CD4-positive, alpha-beta T cell treated with Interleukin-15 for 4 hours (primary cell): ENCODE results near the gene AP1G2.
"Not testable (repeated sequence)": the region's sequence is repeated elsewhere in the genome, so short reads cannot be mapped to it uniquely, and the experiment has no call there.

Experiments used
- DNase-seq: peaks from one replicate; pipeline ENCODE4 v3.0.0-alpha.2; 2020; ENCODE audit warnings: low spot score

The AP1G2 gene

GRCh38 chr14:23539248-23540140, 28.1 kb downstream of the AP1G2 start:
- peak; percentile 54 for DNase-seq

DNA sequence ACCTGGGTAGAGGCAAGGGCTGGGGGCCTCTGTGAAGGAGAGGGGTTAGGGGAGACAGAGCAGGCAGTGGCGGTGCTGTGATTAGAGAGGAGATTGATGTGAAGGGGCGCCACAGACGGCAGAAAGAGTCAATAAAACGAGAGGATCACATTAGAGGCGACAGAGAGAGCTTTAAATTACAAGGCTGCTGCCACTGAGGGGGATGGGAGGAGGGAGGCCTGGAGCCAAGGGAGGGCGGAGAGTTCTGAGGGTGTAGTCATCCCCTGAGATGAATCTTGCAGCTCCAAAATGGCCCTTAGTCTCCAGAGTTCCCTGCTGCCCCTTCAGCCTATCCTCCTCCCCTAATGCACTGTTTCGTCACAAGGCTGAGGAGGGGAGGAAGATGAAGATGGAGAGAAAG, 28.8 kb downstream of the AP1G2 start:
- DNase-seq, result no peak

DNA sequence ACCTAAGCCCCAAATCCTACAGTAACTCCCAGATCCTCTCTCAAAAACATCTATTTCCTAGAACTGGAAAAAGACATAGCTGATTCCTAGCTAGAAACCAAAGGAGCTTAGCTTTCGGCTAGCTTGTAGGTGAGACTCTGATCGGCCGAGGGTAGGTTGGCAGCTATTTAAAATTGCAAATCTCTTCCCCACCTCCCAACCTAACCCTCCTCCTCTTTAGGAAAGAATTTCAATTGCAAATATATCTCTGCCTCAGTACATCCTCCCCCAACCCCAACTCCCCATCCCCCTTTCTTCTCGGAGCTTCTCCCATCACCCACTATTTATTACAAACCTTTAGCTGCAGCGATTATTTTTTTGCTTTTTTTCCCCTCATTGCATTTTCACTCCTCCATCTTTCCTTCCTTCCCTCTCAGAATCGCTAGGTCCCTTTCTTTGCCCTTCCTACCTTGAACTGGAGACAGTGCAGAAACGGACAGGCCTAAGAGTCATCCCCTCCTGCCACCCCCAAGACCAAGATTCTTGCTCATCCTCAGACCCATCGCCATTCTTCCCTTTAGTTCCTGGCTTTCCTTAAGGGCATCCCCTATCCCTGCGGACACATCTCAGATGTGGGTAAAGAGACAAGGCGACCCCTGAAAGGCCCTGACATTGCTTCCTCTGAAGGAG, 29.4 kb downstream of the AP1G2 start:
- DNase-seq, result no peak

GRCh38 chr14:23537351-23538049, 30.1 kb downstream of the AP1G2 start:
- no peak for DNase-seq

GRCh38 chr14:23536906-23537305, 30.7 kb downstream of the AP1G2 start:
- DNase-seq, result not testable (repeated sequence)

GRCh38 chr14:23536494-23536893, 31.1 kb downstream of the AP1G2 start:
- DNase-seq, result no peak

DNA sequence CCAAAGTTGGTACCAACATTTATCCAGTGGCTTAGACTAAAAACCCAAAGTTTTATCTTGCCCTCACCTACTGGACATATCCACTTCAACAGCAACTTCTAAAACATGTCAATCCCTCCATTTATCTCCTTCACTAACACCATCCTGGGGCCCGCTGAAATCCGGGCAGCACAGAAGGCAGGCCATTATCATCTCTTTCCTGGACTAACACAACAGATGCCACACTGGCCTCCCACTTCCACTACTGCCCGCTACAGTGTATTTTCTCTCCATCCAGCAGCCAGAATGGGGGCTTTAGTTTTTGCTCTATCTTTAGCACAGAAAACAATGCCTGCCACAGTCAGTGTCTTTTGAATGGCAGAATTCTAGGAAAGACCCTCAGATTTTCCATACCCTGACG, 31.6 kb downstream of the AP1G2 start:
- DNase-seq, result no peak

GRCh38 chr14:23533652-23534435, 33.7 kb downstream of the AP1G2 start:
- no peak for DNase-seq

DNA sequence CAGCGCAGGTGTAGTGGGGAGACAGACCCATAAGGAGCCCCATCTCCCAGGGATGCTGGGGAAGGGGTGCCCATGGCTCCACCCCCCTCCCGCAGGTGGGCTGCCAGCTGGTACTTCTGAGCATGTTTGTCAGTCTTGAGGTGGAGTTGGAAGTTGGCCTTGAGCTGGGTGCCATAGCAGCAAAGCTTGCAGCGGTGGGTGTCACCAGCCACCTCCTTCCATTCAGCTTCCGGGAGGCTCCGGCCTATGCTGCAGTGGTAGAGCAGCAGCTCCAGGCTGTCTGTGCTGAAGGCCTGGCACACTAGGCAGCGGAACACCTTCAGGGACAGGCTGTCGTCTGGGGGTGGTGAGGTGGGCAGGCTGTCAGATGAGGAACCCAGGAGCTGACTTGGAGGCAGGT, 34.9 kb downstream of the AP1G2 start:
- DNase-seq, result no peak

DNA sequence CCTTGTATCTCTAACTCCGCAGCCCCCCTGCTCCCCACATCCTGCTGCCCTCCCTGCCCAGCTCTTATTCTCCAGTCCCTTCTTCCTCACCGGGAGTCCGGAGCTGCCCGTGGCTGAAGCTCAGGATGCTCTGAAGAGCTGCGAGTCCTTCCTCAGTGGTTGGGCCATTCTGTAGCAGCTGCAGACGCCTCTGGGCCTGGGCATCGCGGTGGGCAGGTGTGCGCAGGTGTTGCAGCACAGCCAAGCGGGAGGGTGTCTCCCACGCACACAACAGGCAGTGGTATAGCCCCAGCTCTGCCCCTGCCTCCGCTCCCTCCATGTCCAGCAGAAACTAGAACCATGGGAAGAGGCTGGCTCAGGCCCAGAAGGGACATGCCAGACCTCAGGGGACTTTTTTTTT, 36.2 kb downstream of the AP1G2 start:
- no peak for DNase-seq

DNA sequence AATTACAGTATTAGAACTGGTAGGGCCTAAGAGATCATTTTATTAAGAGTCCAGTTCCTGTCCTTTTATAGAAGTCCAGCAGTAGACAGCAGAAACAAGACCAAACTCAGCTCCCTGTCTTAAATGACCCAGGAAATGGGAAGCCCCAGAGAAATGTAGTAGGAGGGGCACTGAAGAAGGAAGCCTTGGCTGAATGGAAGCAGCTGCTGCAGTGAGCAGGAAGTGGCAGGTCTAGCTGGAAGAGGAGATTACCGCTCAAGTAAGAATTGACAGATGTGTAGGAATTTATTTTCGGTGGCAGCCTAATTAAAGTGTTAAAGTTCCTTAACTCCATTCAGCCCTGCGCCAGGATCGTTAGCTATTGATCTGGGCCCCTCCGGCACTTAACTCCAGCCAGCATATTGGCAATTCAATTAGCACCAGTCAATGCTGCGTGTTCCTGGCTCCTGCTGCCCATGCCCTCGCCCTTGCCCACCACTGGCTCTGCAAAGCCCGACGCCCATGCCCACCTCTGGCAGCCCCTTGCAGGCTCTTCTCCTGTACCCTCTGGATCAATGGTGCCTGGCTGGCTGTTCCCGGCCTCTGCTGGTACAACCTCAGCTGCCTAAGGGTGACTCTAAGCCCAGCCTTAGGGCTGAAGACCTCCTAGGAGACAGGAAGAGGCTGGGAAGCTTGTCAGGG, 37.1 kb downstream of the AP1G2 start:
- DNase-seq, result no peak

DNA sequence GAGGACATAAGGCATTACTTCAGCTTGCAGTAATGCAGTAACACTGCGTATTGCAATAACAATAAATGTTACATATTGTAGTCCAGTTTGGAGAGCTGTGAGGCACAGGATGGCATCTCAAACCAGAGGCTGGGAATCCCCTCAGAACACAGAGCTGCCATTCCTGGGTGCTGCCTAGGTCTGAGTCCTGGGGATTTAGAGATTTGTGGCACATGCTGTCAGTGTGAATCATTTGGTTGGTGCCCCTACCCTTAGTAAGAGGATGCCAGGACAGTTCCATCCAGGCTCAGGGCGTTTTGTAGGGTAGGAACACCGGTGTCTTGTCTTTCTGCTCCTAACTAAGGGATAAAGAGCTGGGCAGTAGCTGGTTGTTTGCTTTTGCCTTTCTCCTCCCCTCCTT, 38.6 kb downstream of the AP1G2 start:
- no peak for DNase-seq

DNA sequence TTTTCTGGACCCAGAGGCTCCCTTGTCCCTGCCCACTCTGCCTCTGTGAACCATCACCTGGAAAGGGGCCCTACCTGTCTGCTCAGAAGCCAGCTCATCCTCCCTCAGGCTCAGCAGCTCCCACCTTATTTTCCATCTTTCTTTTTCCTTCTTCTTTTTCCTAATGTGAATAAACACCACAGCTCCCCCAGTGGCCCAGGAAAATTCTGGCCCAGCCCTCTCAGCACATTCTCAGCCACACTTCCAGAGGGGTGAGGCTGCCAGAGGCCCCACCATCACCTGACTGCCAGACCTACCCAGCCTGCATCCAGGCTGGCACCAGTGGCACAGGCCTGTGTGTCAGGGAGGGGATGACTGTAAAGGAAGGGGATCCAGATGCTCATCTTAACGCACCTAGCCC, 39.0 kb downstream of the AP1G2 start:
- no peak for DNase-seq

DNA sequence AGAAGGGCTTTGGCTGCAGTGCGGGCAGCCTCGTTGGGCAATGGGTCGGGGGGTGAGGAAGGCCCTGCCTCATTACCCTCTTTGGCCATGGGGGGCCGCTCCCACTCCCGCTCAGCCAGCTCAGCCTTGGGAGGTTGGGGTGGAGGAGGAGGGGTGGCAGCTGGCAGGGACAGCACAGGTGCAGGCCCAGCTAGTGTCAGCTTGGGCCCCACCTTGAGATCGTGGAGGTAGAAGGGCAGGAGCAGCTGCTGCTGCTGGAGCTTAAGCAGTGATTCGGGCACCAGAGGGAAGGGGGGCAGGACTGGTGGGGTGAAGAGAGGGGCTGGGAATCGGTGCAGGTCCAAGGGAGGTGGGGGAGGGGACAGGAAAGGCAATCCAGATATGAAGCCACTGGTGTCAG, 42.0 kb downstream of the AP1G2 start:
- no peak for DNase-seq

DNA sequence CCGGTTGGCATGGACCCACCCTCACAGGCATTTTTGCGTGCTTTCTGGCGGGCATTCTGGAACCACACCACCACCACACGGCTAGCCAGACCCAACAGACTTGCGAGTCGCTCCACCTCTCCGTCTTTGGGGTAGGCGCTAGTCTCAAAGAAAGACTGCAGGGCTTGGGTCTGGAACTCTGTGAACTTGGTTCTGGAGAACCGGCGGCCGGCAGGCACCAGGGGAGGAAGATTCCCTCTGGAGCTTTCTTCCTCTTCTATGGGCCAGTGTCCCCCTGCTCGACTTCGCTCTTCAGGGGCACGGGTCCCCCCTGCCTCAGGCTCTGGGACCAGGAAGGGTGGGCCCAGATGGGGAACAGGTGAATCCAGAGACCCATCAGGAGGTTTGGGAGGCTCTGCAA, 42.6 kb downstream of the AP1G2 start:
- DNase-seq, result no peak

DNA sequence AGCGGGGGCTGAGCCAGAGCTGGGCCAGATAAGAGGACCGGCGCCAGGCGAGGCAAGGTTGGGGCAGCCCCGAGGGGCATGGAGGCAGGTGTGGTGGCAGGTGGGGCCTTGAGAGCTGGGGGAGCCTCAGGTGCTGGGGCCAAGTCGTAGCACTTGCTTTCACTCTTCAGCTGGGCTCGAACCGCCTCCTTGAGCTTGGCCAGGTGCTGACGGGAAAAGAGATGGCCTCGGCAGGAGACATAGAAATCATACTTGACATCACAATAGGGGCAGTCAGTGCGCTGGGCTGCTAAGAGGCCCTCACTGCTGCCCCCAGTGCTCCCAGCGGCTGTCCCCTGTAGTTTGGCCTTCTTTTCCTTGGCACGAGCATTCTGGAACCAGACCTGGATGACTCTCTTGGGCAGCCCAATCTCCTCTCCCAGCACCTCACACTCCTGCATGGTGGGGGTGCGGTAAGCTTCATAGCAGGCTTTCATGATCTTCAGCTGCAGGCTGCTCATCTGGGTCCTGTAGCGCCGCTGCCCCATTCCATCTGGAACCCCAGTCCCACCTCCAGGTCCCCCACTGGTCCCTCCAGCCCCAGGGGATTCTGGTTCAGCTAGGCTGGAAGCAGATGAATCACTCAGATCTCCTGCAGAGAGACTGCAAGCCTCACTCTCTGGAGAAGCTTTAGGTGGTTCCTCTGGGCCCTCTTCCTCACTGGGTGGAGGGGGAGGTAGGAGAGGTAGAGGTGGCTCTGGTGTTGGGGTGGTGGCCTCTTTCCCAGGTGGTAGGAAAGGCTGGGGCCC, 44.2 kb downstream of the AP1G2 start:
- no peak for DNase-seq

GRCh38 chr14:23522643-23523198, 44.9 kb downstream of the AP1G2 start:
- no peak for DNase-seq

GRCh38 chr14:23521785-23522640, 45.6 kb downstream of the AP1G2 start:
- DNase-seq, result no peak

DNA sequence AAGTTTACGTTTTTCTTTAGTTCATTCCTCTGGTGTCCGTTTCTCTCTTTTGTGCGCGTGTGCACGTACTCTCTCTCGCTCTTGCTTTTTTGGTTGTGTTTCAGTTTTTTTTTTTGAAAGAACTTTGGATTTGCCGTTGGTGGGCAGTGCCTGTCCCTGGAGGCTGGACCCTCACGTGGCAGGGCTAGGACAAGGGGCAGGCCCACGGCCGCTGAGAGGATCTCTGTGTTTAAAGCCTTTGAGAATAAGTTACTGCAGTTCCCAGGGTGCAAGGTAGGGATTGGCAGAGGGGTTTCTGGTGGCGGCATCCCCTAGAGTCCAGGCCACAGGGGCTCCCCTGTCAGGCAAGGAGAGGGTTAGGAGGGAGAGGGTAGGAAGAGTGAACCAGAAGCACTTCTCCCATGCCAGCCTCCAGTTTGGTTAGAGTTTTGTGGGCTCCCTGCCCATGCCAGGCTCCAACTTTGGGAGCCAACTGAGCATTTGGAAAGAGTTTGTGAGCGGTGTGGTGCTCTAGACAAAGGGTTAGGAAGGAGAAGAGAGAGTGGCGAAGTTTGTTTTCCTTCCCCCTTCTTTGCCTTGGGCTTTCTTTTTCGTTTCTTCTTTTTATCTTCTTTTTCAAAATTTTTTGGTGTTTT, 46.6 kb downstream of the AP1G2 start:
- no peak for DNase-seq
